H9 (cell line): ENCODE results near the gene SH3RF3. TPM values are rescaled to one million over a fixed set of nuclear protein-coding genes. Genes with fewer than 3 reads are reported as not detected.

ENCODE experiments used
- DNase-seq: peaks from one replicate; pipeline ENCODE4 v3.0.0-alpha.2; 2017
- H2AFZ ChIP-seq: one replicate; pipeline ENCODE4 v1.6.1; 2013; ENCODE audit warnings: mild to moderate bottlenecking, low read length, control low read depth, moderate library complexity
- H2AK5ac ChIP-seq: 2 replicates; pipeline ENCODE4 v1.6.1; 2013; ENCODE audit warnings: low read length, control low read depth, mixed read lengths; ENCODE audit not compliant: insufficient read length
- H2BK120ac ChIP-seq: one replicate; pipeline ENCODE4 v1.6.1; 2013; ENCODE audit warnings: low read depth, mild to moderate bottlenecking, low read length, control low read depth, inconsistent platforms; ENCODE audit not compliant: poor library complexity, severe bottlenecking
- H2BK12ac ChIP-seq: 2 replicates; pipeline ENCODE4 v1.6.1; 2013; ENCODE audit warnings: low read length, control low read depth, mixed read lengths, low read depth; ENCODE audit not compliant: insufficient read length
- H2BK15ac ChIP-seq: 2 replicates; pipeline ENCODE4 v1.6.1; 2013; ENCODE audit warnings: low read depth, low read length, control low read depth
- H2BK20ac ChIP-seq: one replicate; pipeline ENCODE4 v1.6.1; 2013; ENCODE audit warnings: low read depth, mild to moderate bottlenecking, low read length, control low read depth, inconsistent platforms; ENCODE audit not compliant: poor library complexity, severe bottlenecking
- H2BK5ac ChIP-seq: 2 replicates; pipeline ENCODE4 v1.6.1; 2013; ENCODE audit warnings: low read length, control low read depth, mixed read lengths; ENCODE audit not compliant: insufficient read length
- H3K14ac ChIP-seq: 2 replicates; pipeline ENCODE4 v1.6.1; 2013; ENCODE audit warnings: low read length, control low read depth; ENCODE audit not compliant: insufficient read depth
- H3K18ac ChIP-seq: 2 replicates; pipeline ENCODE4 v1.6.1; 2013; ENCODE audit warnings: low read depth, mild to moderate bottlenecking, mixed read lengths, low read length, control low read depth; ENCODE audit not compliant: insufficient read length
- H3K23ac ChIP-seq: 2 replicates; pipeline ENCODE4 v1.6.1; 2013; ENCODE audit warnings: low read length, control low read depth, mixed read lengths, low read depth; ENCODE audit not compliant: insufficient read length
- H3K23me2 ChIP-seq: 2 replicates; pipeline ENCODE4 v1.6.1; 2013; ENCODE audit warnings: low read depth, mild to moderate bottlenecking, mixed read lengths, low read length, control low read depth; ENCODE audit not compliant: insufficient read length, poor library complexity, severe bottlenecking
- H3K27ac ChIP-seq: 2 replicates; pipeline ENCODE4 v1.5.1; 2013; ENCODE audit warnings: low read length, control low read depth, mixed read lengths, low read depth; ENCODE audit not compliant: insufficient read length
- H3K27me3 ChIP-seq: 2 replicates; pipeline ENCODE4 v1.6.1; 2013; ENCODE audit warnings: low read length, control low read depth, inconsistent platforms; ENCODE audit not compliant: insufficient read depth
- H3K4ac ChIP-seq: 2 replicates; pipeline ENCODE4 v1.6.1; 2013; ENCODE audit warnings: low read depth, mild to moderate bottlenecking, control low read depth, inconsistent platforms, low read length, moderate library complexity
- H3K4me1 ChIP-seq: 2 replicates; pipeline ENCODE4 v1.6.1; 2013; ENCODE audit warnings: low read length, control low read depth, inconsistent platforms; ENCODE audit not compliant: insufficient read depth
- H3K4me2 ChIP-seq: 2 replicates; pipeline ENCODE4 v1.6.1; 2013; ENCODE audit warnings: low read length, control low read depth, mixed read lengths; ENCODE audit not compliant: insufficient read length, insufficient read depth
- H3K56ac ChIP-seq: 2 replicates; pipeline ENCODE4 v1.6.1; 2013; ENCODE audit warnings: low read depth, mild to moderate bottlenecking, mixed read lengths, low read length, control low read depth; ENCODE audit not compliant: insufficient read length
- H3K79me1 ChIP-seq: 2 replicates; pipeline ENCODE4 v1.6.1; 2013; ENCODE audit warnings: low read depth, mild to moderate bottlenecking, moderate library complexity, low read length, control low read depth, inconsistent platforms; ENCODE audit not compliant: insufficient read depth, poor library complexity, severe bottlenecking
- H3K79me2 ChIP-seq: 2 replicates; pipeline ENCODE4 v1.6.1; 2013; ENCODE audit warnings: low read length, control low read depth, inconsistent platforms; ENCODE audit not compliant: insufficient read depth
- H3K9ac ChIP-seq: 2 replicates; pipeline ENCODE4 v1.6.1; 2013; ENCODE audit warnings: low read length, control low read depth, mixed read lengths; ENCODE audit not compliant: insufficient read length; ENCODE audit errors: extremely low read depth
- H3K9me3 ChIP-seq: one replicate; pipeline ENCODE4 v1.6.1; 2013; ENCODE audit warnings: low read depth, low read length, inconsistent platforms; ENCODE audit not compliant: control insufficient read depth
- H3T11ph ChIP-seq: one replicate; pipeline ENCODE4 v1.6.1; 2013; ENCODE audit warnings: mild to moderate bottlenecking, low read length, control low read depth, inconsistent platforms
- H4K20me1 ChIP-seq: one replicate; pipeline ENCODE4 v1.6.1; 2013; ENCODE audit not compliant: control insufficient read depth, insufficient read length, insufficient read depth
- H4K5ac ChIP-seq: 2 replicates; pipeline ENCODE4 v1.6.1; 2013; ENCODE audit warnings: low read depth, mild to moderate bottlenecking, mixed read lengths, low read length, control low read depth; ENCODE audit not compliant: insufficient read length
- H4K8ac ChIP-seq: replicated peaks from 2 replicates; pipeline ENCODE4 v1.6.1; 2013; ENCODE audit warnings: low read length, control low read depth, mixed read lengths, low read depth; ENCODE audit not compliant: insufficient read length
- H4K91ac ChIP-seq: 2 replicates; pipeline ENCODE4 v1.6.1; 2013; ENCODE audit warnings: low read depth, mild to moderate bottlenecking, moderate library complexity, mixed read lengths, low read length, control low read depth; ENCODE audit not compliant: insufficient read length
- H3K27ac Mint-ChIP-seq, 3 experiments: 2 replicates in 2 of 3; 3 replicates in 1 of 3; pipeline ENCODE4 v1.8.0; 2020 to 2021; ENCODE audit warnings: mixed read lengths in 3 of 3, mild to moderate bottlenecking in 1 of 3, moderate library complexity in 1 of 3
- H3K27me3 Mint-ChIP-seq: 2 replicates; pipeline ENCODE4 v1.8.0; 2021; ENCODE audit warnings: low read depth, mild to moderate bottlenecking, moderate library complexity, mixed read lengths
- H3K36me3 Mint-ChIP-seq, 3 experiments: 2 replicates in 2 of 3; 3 replicates in 1 of 3; pipeline ENCODE4 v1.8.0; 2020 to 2021; ENCODE audit warnings: low read depth in 3 of 3, mixed read lengths in 3 of 3; ENCODE audit not compliant: insufficient read depth in 1 of 3
- H3K4me1 Mint-ChIP-seq, 2 experiments: 2 replicates each; pipeline ENCODE4 v1.8.0; 2020; ENCODE audit warnings: mixed read lengths in 2 of 2
- H3K4me3 Mint-ChIP-seq, 2 experiments: 2 replicates in 1 of 2; 3 replicates in 1 of 2; pipeline ENCODE4 v1.8.0; 2020 to 2021; ENCODE audit warnings: mild to moderate bottlenecking in 2 of 2, mixed read lengths in 2 of 2, moderate library complexity in 1 of 2
- H3K9me3 Mint-ChIP-seq, 2 experiments: 2 replicates in 1 of 2; 3 replicates in 1 of 2; pipeline ENCODE4 v1.8.0; 2020; ENCODE audit warnings: mild to moderate bottlenecking in 2 of 2, mixed read lengths in 2 of 2, moderate library complexity in 1 of 2
- CTCF ChIP-seq: fragments of 200-600 bp; sonication (generic); conservative IDR thresholded peaks from 3 replicates; pipeline ENCODE4 v1.8.0; 2021; ENCODE audit warnings: antibody characterized with exemption, mild to moderate bottlenecking
- WGBS: extraction: QIAGEN DNeasy Blood & Tissue Kit; methylation state at CpG from one replicate; pipeline ENCODE4 v1.1.7; 2013; ENCODE audit warnings: missing lambda C conversion rate, low lambda C conversion rate, mixed read lengths; ENCODE audit not compliant: insufficient read length; ENCODE audit errors: extremely low coverage; 5-methylcytosine and 5-hydroxymethylcytosine counted together
- total RNA-seq: library from RNA; stranded (reverse); gene quantifications from 2 replicates; pipeline ENCODE4 v1.2.1, GENCODE V29; 2021

SH3RF3 gene
- total RNA-seq, 1 experiment from 2014 or later: 0.46 TPM

GRCh38 chr2:109407276-109408042 is 278.5 kb downstream of the SH3RF3 start:
- H3K27me3 Mint-ChIP-seq: peaks cover 5% of the 10 kb centered on the region; the same call in 1 of the 2 replicates
- H3K23me2 ChIP-seq: no peaks in the 10 kb centered on the region
- H3K27ac ChIP-seq: no peak overlapping the region
- H3K4me3 Mint-ChIP-seq: no peak overlapping the region
- no peak overlapping the region for H3K18ac ChIP-seq
- H3K79me1 ChIP-seq: no peaks in the 10 kb centered on the region
- no peak overlapping the region for H3K9ac ChIP-seq
- DNase-seq: no peak
- no peaks in the 10 kb centered on the region for H3K9me3 Mint-ChIP-seq
- no peak overlapping the region for H4K8ac ChIP-seq
- peaks cover 17 to 19% of the 10 kb centered on the region in 2 experiments for H3K4me1 Mint-ChIP-seq
- H3K14ac ChIP-seq: no peak overlapping the region
- no peak overlapping the region for H2BK20ac ChIP-seq
- H2BK12ac ChIP-seq: no peak overlapping the region
- H3K36me3 Mint-ChIP-seq: no peaks in the 10 kb centered on the region
- no peaks in the 10 kb centered on the region for H3K79me2 ChIP-seq
- no peak overlapping the region for H2BK5ac ChIP-seq
- H2BK15ac ChIP-seq: no peak overlapping the region
- no CpG with 5 or more reads among the region's 7 CpGs for WGBS
- TF ChIP-seq CTCF: no peak
- H2AFZ ChIP-seq: no peak overlapping the region
- no peaks in the 10 kb centered on the region; the same call in 1 of the 2 replicates for H3K4me1 ChIP-seq
- H3K23ac ChIP-seq: no peak overlapping the region
- H4K91ac ChIP-seq: no peak overlapping the region
- H3K27me3 ChIP-seq: no peaks in the 10 kb centered on the region
- no peak overlapping the region for H3K27ac Mint-ChIP-seq
- no peak overlapping the region for H3T11ph ChIP-seq
- no peak overlapping the region for H3K4me2 ChIP-seq
- H2AK5ac ChIP-seq: no peak overlapping the region
- H3K9me3 ChIP-seq: no peaks in the 10 kb centered on the region
- H2BK120ac ChIP-seq: no peak overlapping the region
- no peak overlapping the region for H4K5ac ChIP-seq
- H3K4ac ChIP-seq: no peak overlapping the region
- no peak overlapping the region for H3K56ac ChIP-seq
- H4K20me1 ChIP-seq: no peaks in the 10 kb centered on the region
